T-helper 17 cell (primary cell): Measurements from ENCODE around the gene NPAS3. TPM values are rescaled to one million over a fixed set of nuclear protein-coding genes. Genes with fewer than 3 reads are reported as not detected.

Source experiments
- ATAC-seq: fragments of 150-1000 bp; cut with Tn5 transposase; 2 replicates; pipeline ENCODE4 v1.10.0; 2021; ENCODE audit warnings: mild to moderate bottlenecking, moderate library complexity
- DNase-seq, 3 donors: peaks; one replicate each; pipeline versions ENCODE4 v3.0.0 to v3.0.0-alpha.2; 2020 to 2021
- H3K9me3 ChIP-seq: one replicate; pipeline ENCODE4 v1.7.0; 2013; ENCODE audit warnings: low read length, mild to moderate bottlenecking; ENCODE audit not compliant: control insufficient read depth, poor library complexity, severe bottlenecking
- H3K27ac Mint-ChIP-seq: one replicate; pipeline ENCODE4 v1.8.0; 2022; ENCODE audit warnings: mild to moderate bottlenecking, moderate library complexity, mixed read lengths
- H3K27me3 Mint-ChIP-seq: one replicate; pipeline ENCODE4 v1.8.0; 2022; ENCODE audit warnings: mixed read lengths
- H3K36me3 Mint-ChIP-seq: one replicate; pipeline ENCODE4 v1.8.0; 2022; ENCODE audit warnings: low read depth, mixed read lengths
- H3K4me1 Mint-ChIP-seq: one replicate; pipeline ENCODE4 v1.8.0; 2022; ENCODE audit warnings: mild to moderate bottlenecking, mixed read lengths
- H3K4me3 Mint-ChIP-seq: one replicate; pipeline ENCODE4 v1.8.0; 2022; ENCODE audit warnings: mild to moderate bottlenecking, moderate library complexity, mixed read lengths
- total RNA-seq, 4 donors: library from RNA in 2 of 4; stranded (reverse) in 2 of 4; gene quantifications; one replicate each; pipeline ENCODE4 v1.2.3 and lab custom pipeline; 2022 to 2026

The NPAS3 gene
- total RNA-seq (not detected), total RNA-seq (lab: John Stamatoyannopoulos, UW) (0 reads per million in 2 donors)

- Mint-ChIP-seq H3K4me3 (peak within 1 kb of the TSS; percentile 94), H3K27ac (peak within 1 kb of the TSS; percentile 76), H3K27me3 (peaks cover 59% of the 10 kb centered on the region), H3K36me3 (no peaks in the 10 kb centered on the region), H3K4me1 (peaks cover 17% of the 10 kb centered on the region)
- no peaks in the 10 kb centered on the region for H3K9me3 ChIP-seq
- DNase-seq (no peak), ATAC-seq (no peak)
Observed at GRCh38 chr14:32938719-32939253, at the start of gene NPAS3. NPAS3 (plus strand) TSS chr14:32938879.

DNA sequence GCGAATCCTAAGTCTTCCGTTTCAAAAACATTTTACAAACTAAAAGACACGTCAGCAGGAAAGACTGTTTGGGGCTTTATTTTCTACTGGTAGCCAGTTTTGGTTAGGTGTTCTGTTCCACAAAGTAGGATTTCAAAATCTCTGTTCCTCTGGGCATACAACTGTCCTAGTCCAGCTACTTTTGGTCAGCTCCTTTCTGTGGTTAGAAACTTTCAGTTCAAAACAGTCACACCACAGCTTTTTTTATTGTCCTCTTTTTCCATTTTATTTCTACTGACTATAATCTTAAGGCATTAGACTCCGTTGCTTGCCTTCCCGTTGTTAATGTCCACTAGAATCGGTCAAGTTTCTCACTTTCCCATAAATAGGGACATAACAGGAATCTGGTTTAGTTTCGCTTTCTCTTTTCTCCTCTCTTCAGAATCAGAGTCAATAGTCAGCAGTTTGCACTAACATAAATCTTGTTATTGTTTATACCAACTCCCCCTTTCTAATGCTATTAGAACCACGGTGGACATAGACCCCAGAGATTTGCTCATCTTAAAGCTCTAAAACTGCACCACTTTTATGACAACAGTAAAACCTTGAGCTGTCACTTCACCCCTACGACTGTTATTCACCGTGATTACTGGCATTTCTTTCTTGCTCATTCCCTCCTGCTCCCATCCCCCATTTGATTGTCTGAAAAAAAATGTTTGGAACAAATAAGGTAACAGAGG, 41.5 kb upstream of the NPAS3 start:
- Mint-ChIP-seq H3K4me3 (peak overlapping the region; percentile 82), H3K27me3 (peaks cover 5% of the 10 kb centered on the region), H3K36me3 (no peaks in the 10 kb centered on the region), H3K4me1 (peaks cover 7% of the 10 kb centered on the region), H3K27ac (peak overlapping the region; percentile 87)
- ATAC-seq, result no peak
- H3K9me3 ChIP-seq, result no peaks in the 10 kb centered on the region
- no peak for DNase-seq

GRCh38 chr14:32897698-32898064, 41.0 kb upstream of the NPAS3 start:
- Mint-ChIP-seq H3K27me3 (peaks cover 7% of the 10 kb centered on the region), H3K4me1 (peaks cover 7% of the 10 kb centered on the region), H3K27ac (peak overlapping the region; percentile 87), H3K4me3 (peak overlapping the region; percentile 82), H3K36me3 (no peaks in the 10 kb centered on the region)
- DNase-seq (no peak), ATAC-seq (no peak)
- H3K9me3 ChIP-seq, result no peaks in the 10 kb centered on the region

DNA sequence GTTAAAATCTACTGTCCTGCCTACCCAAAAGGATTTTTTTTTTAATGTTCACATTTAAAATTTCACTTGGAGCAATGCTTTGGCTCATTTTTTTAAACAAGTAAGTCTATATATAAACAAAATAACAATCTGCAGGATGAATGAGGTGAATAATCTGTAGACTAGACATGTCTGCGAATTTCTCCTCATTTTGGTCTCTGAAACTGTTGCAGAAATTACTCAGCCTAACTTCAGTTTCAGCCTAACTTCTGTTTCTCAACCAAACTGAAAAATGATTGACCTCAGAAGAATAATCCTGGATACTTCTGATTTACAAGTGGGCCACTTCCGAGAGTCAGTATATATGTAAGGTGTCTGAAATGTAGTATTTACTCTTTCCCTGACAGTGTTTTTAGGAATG, 39.8 kb upstream of the NPAS3 start:
- no peak overlapping the region for H3K4me3 Mint-ChIP-seq
- H3K27me3 Mint-ChIP-seq, result peaks cover 4% of the 10 kb centered on the region
- peaks cover 7% of the 10 kb centered on the region for H3K4me1 Mint-ChIP-seq
- H3K36me3 Mint-ChIP-seq, result no peaks in the 10 kb centered on the region
- ATAC-seq (no peak), DNase-seq (no peak)
- no peak overlapping the region for H3K27ac Mint-ChIP-seq
- no peaks in the 10 kb centered on the region for H3K9me3 ChIP-seq

- H3K4me1 Mint-ChIP-seq, result peaks cover 7% of the 10 kb centered on the region
- no peak overlapping the region for H3K27ac Mint-ChIP-seq
- H3K36me3 Mint-ChIP-seq, result no peaks in the 10 kb centered on the region
- ATAC-seq (no peak), DNase-seq (no peak)
- no peak overlapping the region for H3K4me3 Mint-ChIP-seq
- H3K27me3 Mint-ChIP-seq, result peaks cover 4% of the 10 kb centered on the region
- H3K9me3 ChIP-seq, result no peaks in the 10 kb centered on the region
Observed at GRCh38 chr14:32900547-32900946, 38.1 kb upstream of the NPAS3 start.

GRCh38 chr14:32905013-32905412, 33.7 kb upstream of the NPAS3 start:
- DNase-seq (no peak), ATAC-seq (no peak)
- Mint-ChIP-seq H3K4me1 (no peaks in the 10 kb centered on the region), H3K36me3 (no peaks in the 10 kb centered on the region), H3K27ac (no peak overlapping the region), H3K27me3 (peaks cover 4% of the 10 kb centered on the region), H3K4me3 (no peak overlapping the region)
- no peaks in the 10 kb centered on the region for H3K9me3 ChIP-seq

DNA sequence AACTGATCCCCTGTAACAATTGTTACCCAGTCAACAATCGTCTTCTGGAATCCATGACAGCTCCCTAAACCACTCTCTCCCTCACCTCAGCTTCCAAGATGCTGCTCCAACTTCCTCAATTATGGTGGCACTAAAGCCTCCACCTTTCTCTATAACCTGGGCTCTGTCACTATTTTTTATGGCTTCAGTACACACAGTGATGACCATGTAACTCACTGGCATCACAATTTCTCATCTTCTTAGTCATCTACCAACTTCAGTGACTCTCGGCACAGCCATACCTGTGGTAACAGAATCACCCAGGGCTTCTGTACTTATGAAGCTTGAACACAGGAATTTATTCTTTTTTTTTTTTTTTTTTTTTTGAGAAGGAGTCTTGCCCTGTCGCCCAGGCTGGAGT, 32.0 kb upstream of the NPAS3 start:
- no peaks in the 10 kb centered on the region for H3K4me1 Mint-ChIP-seq
- no peaks in the 10 kb centered on the region for H3K36me3 Mint-ChIP-seq
- H3K9me3 ChIP-seq, result no peaks in the 10 kb centered on the region
- no peak overlapping the region for H3K4me3 Mint-ChIP-seq
- peaks cover 4% of the 10 kb centered on the region for H3K27me3 Mint-ChIP-seq
- DNase-seq (no peak), ATAC-seq (no peak)
- no peak overlapping the region for H3K27ac Mint-ChIP-seq

DNA sequence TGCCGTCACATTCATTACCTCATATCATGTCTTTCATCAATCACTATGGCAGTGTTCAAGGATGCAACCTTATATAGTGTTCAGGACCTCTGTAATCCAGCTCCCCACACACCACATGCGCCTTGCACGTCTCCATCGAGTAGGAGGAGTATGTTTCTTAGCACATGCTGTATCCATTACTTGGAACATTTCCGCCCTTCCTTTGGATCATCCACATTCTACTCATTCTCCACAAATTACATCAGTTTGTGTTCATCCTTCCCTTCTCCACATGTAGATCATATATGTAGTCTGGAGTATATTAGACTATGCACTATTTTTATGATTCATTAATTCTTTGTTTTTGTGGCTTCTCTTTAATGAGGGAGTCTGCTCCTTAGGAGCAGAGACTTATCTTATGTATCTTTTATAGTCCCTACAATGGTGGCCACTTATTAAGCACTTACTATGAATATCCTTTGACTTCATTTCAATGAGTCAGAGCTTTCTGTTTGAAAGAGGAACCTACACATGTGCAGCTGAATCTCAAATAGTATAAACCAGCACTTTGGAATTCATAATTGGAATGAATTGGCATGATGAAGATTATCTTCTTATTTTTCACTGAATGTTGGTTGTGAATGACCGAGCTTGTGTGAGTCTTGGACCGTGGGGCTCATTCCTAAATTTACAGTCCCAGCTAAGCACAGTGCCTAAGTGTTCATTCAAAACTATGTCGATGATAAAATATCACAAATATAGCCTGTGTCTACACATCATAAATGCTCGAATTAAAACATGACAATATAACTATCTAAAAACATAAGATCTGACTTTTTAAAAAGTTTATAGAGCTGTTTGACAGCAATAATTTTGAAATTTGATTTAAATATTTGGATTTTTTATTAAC, 30.2 kb upstream of the NPAS3 start:
- Mint-ChIP-seq H3K27ac (no peak overlapping the region), H3K36me3 (no peaks in the 10 kb centered on the region), H3K4me1 (no peaks in the 10 kb centered on the region), H3K4me3 (no peak overlapping the region), H3K27me3 (peaks cover 10% of the 10 kb centered on the region)
- H3K9me3 ChIP-seq, result no peaks in the 10 kb centered on the region
- no peak for ATAC-seq
- DNase-seq, result no peak

DNA sequence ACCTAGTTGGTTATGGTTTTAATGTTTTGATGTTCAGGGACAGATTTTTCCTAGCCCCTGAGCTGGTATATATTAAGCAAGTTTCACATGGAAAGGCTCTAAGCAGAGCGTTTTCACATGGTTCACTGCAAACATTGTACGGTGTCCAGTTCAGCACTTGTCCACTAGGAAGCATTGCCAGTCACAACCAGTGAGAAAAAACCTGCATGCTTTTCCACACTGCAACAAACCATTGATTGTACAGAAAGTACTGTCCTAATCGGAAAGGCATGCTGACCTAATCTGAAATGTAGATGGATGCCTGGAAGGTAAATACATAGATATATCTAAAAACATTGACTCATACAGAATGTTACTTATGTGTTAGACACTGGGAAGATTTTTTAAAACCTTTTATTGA, 25.0 kb upstream of the NPAS3 start:
- Mint-ChIP-seq H3K36me3 (no peaks in the 10 kb centered on the region), H3K27me3 (peaks cover 26% of the 10 kb centered on the region), H3K27ac (no peak overlapping the region), H3K4me1 (no peaks in the 10 kb centered on the region), H3K4me3 (no peak overlapping the region)
- no peak for ATAC-seq
- DNase-seq, result no peak
- H3K9me3 ChIP-seq, result no peaks in the 10 kb centered on the region

- H3K4me3 Mint-ChIP-seq, result no peak overlapping the region
- no peak for DNase-seq
- no peaks in the 10 kb centered on the region for H3K36me3 Mint-ChIP-seq
- peaks cover 32% of the 10 kb centered on the region for H3K27me3 Mint-ChIP-seq
- no peak overlapping the region for H3K27ac Mint-ChIP-seq
- no peaks in the 10 kb centered on the region for H3K9me3 ChIP-seq
- H3K4me1 Mint-ChIP-seq, result no peaks in the 10 kb centered on the region
- no peak for ATAC-seq
Observed at GRCh38 chr14:32914391-32914790, 24.3 kb upstream of the NPAS3 start.

DNA sequence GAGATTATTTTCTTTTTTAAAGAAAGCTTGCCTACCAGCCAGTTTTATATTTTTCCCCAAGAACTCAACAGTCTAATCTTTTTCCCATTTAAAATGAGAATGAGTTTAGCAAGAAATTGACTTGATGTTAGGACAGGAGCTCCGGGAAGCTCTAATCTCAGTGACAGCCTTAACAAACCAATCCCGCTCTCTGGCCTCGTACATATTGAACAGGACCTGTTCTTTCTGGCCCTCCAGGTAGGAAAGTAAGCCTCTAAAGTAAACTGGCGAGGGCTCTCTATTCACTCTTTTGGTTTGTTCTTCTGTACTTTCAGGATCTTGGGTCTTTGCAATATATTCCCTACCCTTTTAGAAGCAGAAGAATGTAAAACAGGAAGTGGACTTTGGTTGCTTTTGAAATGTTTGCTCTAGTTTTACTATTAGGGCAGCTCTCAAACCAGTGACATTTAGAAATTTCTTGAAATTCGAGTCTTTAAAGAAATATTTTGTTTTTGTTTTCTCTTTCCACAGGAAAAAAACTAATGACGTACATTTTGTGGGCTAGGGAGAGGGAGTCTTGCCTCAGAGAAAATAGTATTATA, 17.9 kb upstream of the NPAS3 start:
- no peaks in the 10 kb centered on the region for H3K9me3 ChIP-seq
- Mint-ChIP-seq H3K36me3 (no peaks in the 10 kb centered on the region), H3K4me3 (no peak overlapping the region), H3K4me1 (no peaks in the 10 kb centered on the region), H3K27me3 (peaks cover 32% of the 10 kb centered on the region), H3K27ac (no peak overlapping the region)
- ATAC-seq, result no peak
- DNase-seq, result no peak

- DNase-seq (no peak), ATAC-seq (no peak)
- no peaks in the 10 kb centered on the region for H3K36me3 Mint-ChIP-seq
- H3K27me3 Mint-ChIP-seq, result peaks cover 33% of the 10 kb centered on the region
- H3K4me1 Mint-ChIP-seq, result no peaks in the 10 kb centered on the region
- no peak overlapping the region for H3K4me3 Mint-ChIP-seq
- no peaks in the 10 kb centered on the region for H3K9me3 ChIP-seq
- H3K27ac Mint-ChIP-seq, result no peak overlapping the region
Observed at GRCh38 chr14:32925439-32925838, 13.2 kb upstream of the NPAS3 start.

DNA sequence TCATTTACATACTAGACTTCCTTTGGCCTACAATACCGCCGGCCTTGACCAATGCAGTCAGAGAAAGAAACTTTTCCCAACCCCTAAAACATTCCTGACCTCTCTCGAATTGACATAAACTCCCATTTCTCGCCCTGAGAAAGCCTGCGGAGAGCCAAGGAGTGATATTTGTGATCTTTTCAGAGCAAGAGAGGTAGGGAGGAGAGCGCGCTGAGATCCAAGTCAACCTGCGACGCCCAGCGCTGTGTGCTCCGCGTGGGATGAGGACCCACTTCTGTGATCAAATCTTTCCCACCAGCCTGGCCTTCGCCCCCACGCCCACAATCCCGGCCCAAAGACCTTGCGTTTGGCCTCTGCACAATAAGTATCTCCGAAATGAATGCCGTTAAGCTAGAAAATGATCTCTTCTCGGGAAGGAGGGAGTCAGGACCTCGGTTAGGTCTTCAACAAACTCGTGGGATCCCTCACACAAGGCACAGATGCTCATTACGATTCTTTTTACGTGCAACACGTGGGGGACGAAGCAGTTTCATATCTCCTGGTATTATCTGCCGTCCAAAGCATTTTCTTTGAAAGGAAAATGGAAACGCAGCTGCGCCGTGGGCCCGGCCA, 6.3 kb upstream of the NPAS3 start:
- no peak for DNase-seq
- peaks cover 4% of the 10 kb centered on the region for H3K36me3 Mint-ChIP-seq
- H3K4me1 Mint-ChIP-seq, result peaks cover 12% of the 10 kb centered on the region
- ATAC-seq, result no peak
- no peaks in the 10 kb centered on the region for H3K9me3 ChIP-seq
- H3K27ac Mint-ChIP-seq, result no peak overlapping the region
- H3K27me3 Mint-ChIP-seq, result peaks cover 74% of the 10 kb centered on the region
- peak overlapping the region; percentile 19 for H3K4me3 Mint-ChIP-seq
